HEK293T (cell line): ENCODE data around the gene AP2S1.

Experiments used
- BHLHE40 ChIP-seq: fragments of 450-650 bp; IDR thresholded peaks from 2 replicates; pipeline ENCODE4 v1.6.1; 2016; ENCODE audit warnings: mild to moderate bottlenecking, moderate library complexity, borderline replicate concordance
- SP1 ChIP-seq: fragments of 450-650 bp; IDR thresholded peaks from 2 replicates; pipeline ENCODE4 v1.6.1; 2017
- SUZ12 ChIP-seq: fragments of 450-650 bp; IDR thresholded peaks from 2 replicates; pipeline ENCODE4 v1.6.1; 2016; ENCODE audit warnings: mild to moderate bottlenecking

- TF ChIP-seq SUZ12 (no peak), SP1 (no peak), BHLHE40 (no peak)
Measured at GRCh38 chr19:46867170-46867569, 16.5 kb upstream of the AP2S1 start.
